Activated CD4-positive, alpha-beta T cell treated with anti-CD3 and anti-CD28 coated beads, Interleukin-2, amount 10 ng/mL, durations not matched to agents 24 days and 14 days (primary cell): ENCODE results near the gene BRPF1. TPM values are rescaled to one million over a fixed set of nuclear protein-coding genes. Genes with fewer than 3 reads are reported as not detected.

Experiments used
- total RNA-seq: library from RNA; stranded (reverse); gene quantifications from 2 replicates; pipeline ENCODE4 v1.2.3, GENCODE V29; 2022

Gene BRPF1
- total RNA-seq, 1 donor from 2014 or later, result 45.3 TPM

Other genes with a start within 250 kb of the BRPF1 start
- gene LHFPL4, start 177.9 kb upstream of the BRPF1 start, total RNA-seq, result not detected in 2 replicates
- 42.6 and 43.4 TPM in 2 replicates for gene MTMR14, start 82.2 kb upstream of the BRPF1 start, total RNA-seq
- gene CPNE9, start 27.9 kb upstream of the BRPF1 start, total RNA-seq, result 0.17 TPM in 1 of 2 replicates, not detected in the other
- 37.0 and 41.1 TPM in 2 replicates for gene OGG1, start 18.2 kb downstream of the BRPF1 start, total RNA-seq
- 81.0 and 83.7 TPM in 2 replicates for gene CAMK1, start 38.2 kb downstream of the BRPF1 start, total RNA-seq
- 63.4 and 64.6 TPM in 2 replicates for gene TADA3, start 60.7 kb downstream of the BRPF1 start, total RNA-seq
- gene ARPC4, start 61.3 kb downstream of the BRPF1 start, total RNA-seq, result 263 and 267 TPM in 2 replicates
- gene TTLL3, start 78.5 kb downstream of the BRPF1 start, total RNA-seq, result 33.2 and 37.7 TPM in 2 replicates
- gene RPUSD3, start 112.3 kb downstream of the BRPF1 start, total RNA-seq, result 84.3 and 85.7 TPM in 2 replicates
- not detected in 2 replicates for gene CIDEC, start 148.5 kb downstream of the BRPF1 start, total RNA-seq
- gene JAGN1, start 158.9 kb downstream of the BRPF1 start, total RNA-seq, result 39.5 and 41.0 TPM in 2 replicates
- gene IL17RE, start 171.1 kb downstream of the BRPF1 start, total RNA-seq, result 1.1 TPM in 2 replicates
- 0.28 and 0.42 TPM in 2 replicates for gene IL17RC, start 185.4 kb downstream of the BRPF1 start, total RNA-seq
- gene CRELD1, start 202.1 kb downstream of the BRPF1 start, total RNA-seq, result 22.7 and 23.4 TPM in 2 replicates
- gene PRRT3, start 220.7 kb downstream of the BRPF1 start, total RNA-seq, result 11.8 and 13.5 TPM in 2 replicates